OCI-LY1 (cell line): ENCODE measurements around the gene ATXN7L1.

Experiments used
- H2AFZ ChIP-seq: fragments of 200-600 bp; sonication (generic), shearing (Covaris generic); 2 replicates; pipeline ENCODE4 v1.6.0; 2014; ENCODE audit warnings: antibody characterized with exemption, mild to moderate bottlenecking, low read length
- H3F3A ChIP-seq: fragments of 200-600 bp; sonication (generic), shearing (Covaris generic); 2 replicates; pipeline ENCODE4 v1.6.0; 2014; ENCODE audit warnings: mild to moderate bottlenecking, antibody characterized with exemption, low read length, moderate library complexity; ENCODE audit not compliant: insufficient read depth
- H3K27ac ChIP-seq: fragments of 200-600 bp; sonication (generic); 2 replicates; pipeline ENCODE4 v1.5.1; 2014; ENCODE audit warnings: low read length, mixed run types, mild to moderate bottlenecking, low read depth; ENCODE audit not compliant: poor library complexity, severe bottlenecking
- H3K27me3 ChIP-seq: fragments of 200-600 bp; sonication (generic); 2 replicates; pipeline ENCODE4 v1.6.0; 2014; ENCODE audit warnings: antibody characterized with exemption, mild to moderate bottlenecking, low read length, moderate library complexity; ENCODE audit not compliant: insufficient read depth
- H3K36me3 ChIP-seq: fragments of 200-600 bp; sonication (generic); 2 replicates; pipeline ENCODE4 v1.6.1; 2014; ENCODE audit warnings: mild to moderate bottlenecking, antibody characterized with exemption, low read length, moderate library complexity, mixed read lengths; ENCODE audit not compliant: insufficient read depth
- H3K4me1 ChIP-seq: fragments of 200-600 bp; sonication (generic); 2 replicates; pipeline ENCODE4 v1.5.1; 2014; ENCODE audit warnings: mild to moderate bottlenecking, low read length, moderate library complexity; ENCODE audit not compliant: insufficient read depth, severe bottlenecking
- H3K4me2 ChIP-seq: fragments of 200-600 bp; sonication (generic), shearing (Covaris generic); 2 replicates; pipeline ENCODE4 v1.6.1; 2014; ENCODE audit warnings: low read length
- H3K4me3 ChIP-seq: fragments of 200-600 bp; sonication (generic); 2 replicates; pipeline ENCODE4 v1.5.1; 2014; ENCODE audit warnings: low read length, low read depth, mild to moderate bottlenecking, mixed read lengths; ENCODE audit not compliant: poor library complexity, severe bottlenecking
- H3K79me2 ChIP-seq: fragments of 200-600 bp; shearing (Covaris generic); 2 replicates; pipeline ENCODE4 v1.6.1; 2016; ENCODE audit warnings: mixed run types, low read length, mixed read lengths; ENCODE audit not compliant: insufficient read depth
- H3K9ac ChIP-seq: fragments of 200-600 bp; sonication (generic), shearing (Covaris generic); 2 replicates; pipeline ENCODE4 v1.6.1; 2014; ENCODE audit warnings: mild to moderate bottlenecking, low read length, mixed read lengths
- H3K9me2 ChIP-seq: fragments of 200-600 bp; sonication (generic), shearing (Covaris generic); 2 replicates; pipeline ENCODE4 v1.6.1; 2014; ENCODE audit warnings: low read depth, mild to moderate bottlenecking, low read length, mixed read lengths
- H3K9me3 ChIP-seq: fragments of 200-600 bp; shearing (Covaris generic); 2 replicates; pipeline ENCODE4 v1.6.1; 2014; ENCODE audit warnings: low read length, mixed read lengths
- H4K20me1 ChIP-seq: fragments of 200-600 bp; sonication (generic), shearing (Covaris generic); 2 replicates; pipeline ENCODE4 v1.6.0; 2016; ENCODE audit warnings: mild to moderate bottlenecking, low read length; ENCODE audit not compliant: insufficient read depth
- CTCF ChIP-seq: fragments of 200-600 bp; sonication (generic), shearing (Covaris generic); IDR thresholded peaks from 2 replicates; pipeline ENCODE4 v1.5.1; 2017; ENCODE audit warnings: mild to moderate bottlenecking, antibody characterized with exemption, low read length, moderate library complexity, mixed read lengths
- EZH2 ChIP-seq: fragments of 200-600 bp; sonication (generic), shearing (Covaris generic); IDR thresholded peaks from 2 replicates; pipeline ENCODE4 v1.8.0; 2017; ENCODE audit warnings: borderline replicate concordance, mixed run types, mild to moderate bottlenecking, antibody characterized with exemption, low read length, moderate library complexity, mixed read lengths

ATXN7L1 gene

DNA sequence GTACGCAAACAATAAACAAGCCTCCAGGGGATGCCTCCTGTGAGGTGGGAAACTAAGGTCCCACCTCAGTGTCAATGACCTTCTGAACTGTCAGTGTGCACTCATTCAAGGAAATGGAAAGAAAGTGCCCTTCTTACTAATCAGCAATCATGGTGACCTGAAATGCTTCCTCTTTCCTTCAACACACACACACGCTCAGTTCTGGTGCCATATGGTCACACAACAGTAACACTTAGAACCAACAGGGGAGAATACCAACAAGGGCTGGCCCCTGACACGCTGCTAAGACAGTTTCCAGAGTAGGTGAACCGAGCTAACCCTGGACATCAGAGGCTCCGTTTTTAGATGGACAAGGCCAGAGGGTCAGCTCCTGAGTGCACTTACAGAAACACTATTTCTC is 253.0 kb downstream of the ATXN7L1 start:
- Histone ChIP-seq H2AFZ (no peak overlapping the region), H3K27ac (no peak overlapping the region), H3K4me3 (no peak overlapping the region), H3K9ac (no peak overlapping the region), H4K20me1 (no peaks in the 10 kb centered on the region), H3K4me1 (no peaks in the 10 kb centered on the region), H3F3A (no peaks in the 10 kb centered on the region), H3K36me3 (no peaks in the 10 kb centered on the region), H3K4me2 (no peak overlapping the region), H3K9me3 (peaks cover 6% of the 10 kb centered on the region), H3K9me2 (no peaks in the 10 kb centered on the region), H3K79me2 (no peaks in the 10 kb centered on the region), H3K27me3 (no peaks in the 10 kb centered on the region)
- TF ChIP-seq EZH2, result no peak
- TF ChIP-seq CTCF, result no peak

DNA sequence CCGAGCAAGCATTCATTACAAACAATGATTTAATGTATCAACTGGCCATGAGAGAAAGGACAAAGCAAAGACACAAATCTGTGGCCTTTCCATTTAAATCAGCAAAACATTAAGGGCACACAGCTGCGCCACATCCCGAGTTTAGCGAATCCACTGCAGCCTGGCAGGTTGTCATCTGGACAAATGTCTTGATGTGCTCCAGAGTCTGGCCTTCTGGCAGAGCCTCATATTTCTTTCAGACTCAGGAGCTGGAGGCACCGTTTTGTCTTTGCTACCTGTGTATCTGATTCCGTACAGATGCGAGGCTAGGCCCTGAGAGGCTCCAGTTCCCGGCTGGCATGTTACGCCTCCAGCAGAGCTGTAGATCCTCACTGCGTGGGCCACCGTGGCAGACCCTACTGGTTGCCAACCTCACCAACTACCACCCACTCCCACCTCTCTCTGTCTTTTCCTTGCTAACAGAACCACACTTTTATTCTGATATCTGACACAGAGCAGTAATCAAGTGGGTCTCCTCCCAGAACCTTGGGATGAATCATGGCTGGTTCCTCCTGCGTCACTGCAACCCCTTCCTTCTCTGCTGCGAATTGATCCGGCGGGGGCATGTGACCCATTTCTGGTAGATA is 254.2 kb downstream of the ATXN7L1 start:
- no peak overlapping the region for H3K27ac ChIP-seq
- H3K9me2 ChIP-seq, result no peaks in the 10 kb centered on the region
- no peak overlapping the region for H3K4me2 ChIP-seq
- H3K4me1 ChIP-seq, result no peaks in the 10 kb centered on the region
- no peak overlapping the region for H3K9ac ChIP-seq
- H3K36me3 ChIP-seq, result no peaks in the 10 kb centered on the region
- H3K79me2 ChIP-seq, result no peaks in the 10 kb centered on the region
- H3K9me3 ChIP-seq, result peaks cover 6% of the 10 kb centered on the region
- no peaks in the 10 kb centered on the region for H3F3A ChIP-seq
- no peak for TF ChIP-seq CTCF
- no peak for TF ChIP-seq EZH2
- no peaks in the 10 kb centered on the region for H4K20me1 ChIP-seq
- H2AFZ ChIP-seq, result no peak overlapping the region
- H3K4me3 ChIP-seq, result no peak overlapping the region
- H3K27me3 ChIP-seq, result no peaks in the 10 kb centered on the region

DNA sequence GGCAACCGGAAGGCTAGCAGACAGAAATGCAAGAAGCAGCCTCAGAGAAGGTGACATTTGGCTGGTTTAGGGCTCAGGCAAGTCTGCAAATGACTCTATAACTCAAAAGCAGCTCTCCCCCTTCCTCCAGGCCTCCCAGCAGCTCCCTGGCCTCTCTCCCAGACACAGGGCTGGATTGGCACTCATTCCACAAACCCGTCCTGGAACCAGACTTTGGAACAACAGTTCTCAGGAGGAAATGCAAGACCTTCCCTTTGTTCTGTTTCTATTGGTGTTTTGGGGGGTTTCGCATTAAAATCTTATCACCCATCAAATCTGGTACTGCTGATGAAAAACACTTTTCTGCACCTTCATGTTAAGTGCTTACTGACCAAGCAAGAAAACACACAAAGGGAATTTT is 254.8 kb downstream of the ATXN7L1 start:
- H3K4me2 ChIP-seq, result no peak overlapping the region
- H3F3A ChIP-seq, result no peaks in the 10 kb centered on the region
- peaks cover 6% of the 10 kb centered on the region for H3K9me3 ChIP-seq
- no peaks in the 10 kb centered on the region for H3K27me3 ChIP-seq
- no peaks in the 10 kb centered on the region for H4K20me1 ChIP-seq
- H3K4me1 ChIP-seq, result no peaks in the 10 kb centered on the region
- no peak overlapping the region for H3K27ac ChIP-seq
- no peak overlapping the region for H2AFZ ChIP-seq
- no peaks in the 10 kb centered on the region for H3K36me3 ChIP-seq
- no peaks in the 10 kb centered on the region for H3K79me2 ChIP-seq
- H3K9me2 ChIP-seq, result no peaks in the 10 kb centered on the region
- TF ChIP-seq CTCF (no peak), EZH2 (no peak)
- H3K4me3 ChIP-seq, result no peak overlapping the region
- H3K9ac ChIP-seq, result no peak overlapping the region
